HG03558 (cell line): ENCODE data around the gene MFAP5.
"Not testable (repeated sequence)": the region's sequence is repeated elsewhere in the genome, so short reads cannot be mapped to it uniquely, and the experiment has no call there.

Source experiments
- ATAC-seq: cut with Tn5 transposase; IDR thresholded peaks from one replicate; pipeline ENCODE4 v1.9.1; 2021; ENCODE audit warnings: moderate number of reproducible peaks; ENCODE audit not compliant: unreplicated experiment; ENCODE audit errors: extremely low read depth

Gene MFAP5

GRCh38 chr12:8635342-8636006 lies 27.2 kb downstream of the MFAP5 start:
- ATAC-seq = not testable (repeated sequence)

- ATAC-seq = no peak
These were observed 32.5 kb downstream of the MFAP5 start for GRCh38 chr12:8630131-8630530.

GRCh38 chr12:8629486-8630033 lies 33.1 kb downstream of the MFAP5 start:
- peak; percentile 85 for ATAC-seq

GRCh38 chr12:8628731-8629130 lies 33.9 kb downstream of the MFAP5 start:
- no peak for ATAC-seq

- not testable (repeated sequence) for ATAC-seq
These were observed 37.9 kb downstream of the MFAP5 start for GRCh38 chr12:8624750-8625149.

- no peak for ATAC-seq
These were observed 40.0 kb downstream of the MFAP5 start for GRCh38 chr12:8622646-8623045.

GRCh38 chr12:8615206-8615605 lies 47.4 kb downstream of the MFAP5 start:
- no peak for ATAC-seq

GRCh38 chr12:8613881-8614280 lies 48.7 kb downstream of the MFAP5 start:
- ATAC-seq = not testable (repeated sequence)

GRCh38 chr12:8612629-8613028 lies 50.0 kb downstream of the MFAP5 start, which contains the start of gene AICDA:
Gene AICDA (minus strand): TSS chr12:8612859. CDS start chr12:8612767, 92 bp downstream.
- no peak for ATAC-seq

- ATAC-seq = no peak
These were observed 53.5 kb downstream of the MFAP5 start for GRCh38 chr12:8609061-8609570.

GRCh38 chr12:8606890-8607289 lies 55.7 kb downstream of the MFAP5 start:
- no peak for ATAC-seq

GRCh38 chr12:8605057-8605456 lies 57.6 kb downstream of the MFAP5 start:
- no peak for ATAC-seq

GRCh38 chr12:8603856-8604255 lies 58.8 kb downstream of the MFAP5 start:
- ATAC-seq = no peak

GRCh38 chr12:8603286-8603685 lies 59.3 kb downstream of the MFAP5 start:
- ATAC-seq = no peak

GRCh38 chr12:8596561-8596960 lies 66.1 kb downstream of the MFAP5 start:
- no peak for ATAC-seq
